Measurements from ENCODE around the gene ADM2.

The ADM2 gene

DNA sequence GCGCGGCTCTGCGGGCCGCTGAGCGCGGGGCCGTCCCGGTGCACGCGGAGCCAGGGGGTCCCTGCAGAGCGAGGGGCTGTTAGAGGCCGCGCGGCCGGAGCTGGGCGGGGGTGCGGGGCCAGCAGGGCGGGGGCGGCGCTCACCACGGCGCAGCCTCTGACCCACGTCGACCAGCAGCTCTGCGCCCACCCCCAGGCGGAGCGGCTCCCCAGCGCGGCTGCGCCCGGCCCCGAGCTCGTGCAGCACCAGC is 44.4 kb downstream of the ADM2 start:
- DNase-seq (ENCODE audit: low read depth): no peak
- in situ Hi-C loops (cut with HindIII; ENCODE audit: low sequenced_read_pairs): no loop called here
- peak overlapping the region; percentile 65 for H3K4me3 ChIP-seq (ENCODE audit: low read depth, low read length)
- TF ChIP-seq, protein P1, sequence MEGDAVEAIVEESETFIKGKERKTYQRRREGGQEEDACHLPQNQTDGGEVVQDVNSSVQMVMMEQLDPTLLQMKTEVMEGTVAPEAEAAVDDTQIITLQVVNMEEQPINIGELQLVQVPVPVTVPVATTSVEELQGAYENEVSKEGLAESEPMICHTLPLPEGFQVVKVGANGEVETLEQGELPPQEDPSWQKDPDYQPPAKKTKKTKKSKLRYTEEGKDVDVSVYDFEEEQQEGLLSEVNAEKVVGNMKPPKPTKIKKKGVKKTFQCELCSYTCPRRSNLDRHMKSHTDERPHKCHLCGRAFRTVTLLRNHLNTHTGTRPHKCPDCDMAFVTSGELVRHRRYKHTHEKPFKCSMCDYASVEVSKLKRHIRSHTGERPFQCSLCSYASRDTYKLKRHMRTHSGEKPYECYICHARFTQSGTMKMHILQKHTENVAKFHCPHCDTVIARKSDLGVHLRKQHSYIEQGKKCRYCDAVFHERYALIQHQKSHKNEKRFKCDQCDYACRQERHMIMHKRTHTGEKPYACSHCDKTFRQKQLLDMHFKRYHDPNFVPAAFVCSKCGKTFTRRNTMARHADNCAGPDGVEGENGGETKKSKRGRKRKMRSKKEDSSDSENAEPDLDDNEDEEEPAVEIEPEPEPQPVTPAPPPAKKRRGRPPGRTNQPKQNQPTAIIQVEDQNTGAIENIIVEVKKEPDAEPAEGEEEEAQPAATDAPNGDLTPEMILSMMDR (IDR thresholded peaks at IDR 0.05; ENCODE audit: low read depth, low read length, missing control alignments): no peak

DNA sequence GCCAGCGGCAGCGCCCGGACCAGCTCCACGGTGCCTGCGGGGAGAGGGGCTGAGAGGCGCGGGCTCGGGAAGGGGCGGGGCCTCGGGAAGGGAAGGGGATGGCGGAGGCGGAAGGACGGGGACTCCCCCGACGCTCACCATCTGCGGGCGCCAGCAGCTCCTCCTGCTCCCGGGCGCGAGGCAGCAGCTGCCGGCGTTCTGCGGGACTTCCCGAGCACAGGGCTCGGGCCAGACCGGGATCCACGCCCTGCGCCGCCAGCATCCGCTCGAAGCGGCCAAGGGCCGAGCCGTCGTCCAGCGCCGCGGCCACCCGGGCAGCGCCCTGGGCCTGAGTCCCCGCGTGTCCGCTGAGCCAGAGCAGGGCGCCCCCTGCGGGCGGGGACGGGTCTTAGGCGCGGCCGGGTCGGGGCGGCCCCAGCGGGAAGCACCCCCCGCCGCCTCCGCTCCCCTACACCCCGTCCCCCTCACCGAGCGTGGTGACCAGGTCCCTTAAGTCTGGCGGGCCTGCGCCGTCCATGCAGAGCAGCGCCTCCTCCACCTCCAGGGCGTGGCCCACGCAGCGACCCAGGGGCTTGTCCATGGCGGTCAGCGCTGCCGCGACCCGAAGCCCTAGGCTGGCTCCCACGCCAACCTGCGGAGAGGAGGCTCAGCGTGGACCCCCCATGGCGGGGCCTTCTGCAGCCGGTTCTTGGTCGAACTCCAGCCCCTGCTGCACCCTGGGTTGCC is 44.9 kb downstream of the ADM2 start:
- TF ChIP-seq, protein P1 (IDR thresholded peaks at IDR 0.05; ENCODE audit: low read depth, low read length, missing control alignments): peak; percentile 34
- in situ Hi-C loops (cut with HindIII; ENCODE audit: low sequenced_read_pairs): no loop called here
- peak; percentile 19 for DNase-seq (ENCODE audit: low read depth)
- peak overlapping the region; percentile 65 for H3K4me3 ChIP-seq (ENCODE audit: low read depth, low read length)

DNA sequence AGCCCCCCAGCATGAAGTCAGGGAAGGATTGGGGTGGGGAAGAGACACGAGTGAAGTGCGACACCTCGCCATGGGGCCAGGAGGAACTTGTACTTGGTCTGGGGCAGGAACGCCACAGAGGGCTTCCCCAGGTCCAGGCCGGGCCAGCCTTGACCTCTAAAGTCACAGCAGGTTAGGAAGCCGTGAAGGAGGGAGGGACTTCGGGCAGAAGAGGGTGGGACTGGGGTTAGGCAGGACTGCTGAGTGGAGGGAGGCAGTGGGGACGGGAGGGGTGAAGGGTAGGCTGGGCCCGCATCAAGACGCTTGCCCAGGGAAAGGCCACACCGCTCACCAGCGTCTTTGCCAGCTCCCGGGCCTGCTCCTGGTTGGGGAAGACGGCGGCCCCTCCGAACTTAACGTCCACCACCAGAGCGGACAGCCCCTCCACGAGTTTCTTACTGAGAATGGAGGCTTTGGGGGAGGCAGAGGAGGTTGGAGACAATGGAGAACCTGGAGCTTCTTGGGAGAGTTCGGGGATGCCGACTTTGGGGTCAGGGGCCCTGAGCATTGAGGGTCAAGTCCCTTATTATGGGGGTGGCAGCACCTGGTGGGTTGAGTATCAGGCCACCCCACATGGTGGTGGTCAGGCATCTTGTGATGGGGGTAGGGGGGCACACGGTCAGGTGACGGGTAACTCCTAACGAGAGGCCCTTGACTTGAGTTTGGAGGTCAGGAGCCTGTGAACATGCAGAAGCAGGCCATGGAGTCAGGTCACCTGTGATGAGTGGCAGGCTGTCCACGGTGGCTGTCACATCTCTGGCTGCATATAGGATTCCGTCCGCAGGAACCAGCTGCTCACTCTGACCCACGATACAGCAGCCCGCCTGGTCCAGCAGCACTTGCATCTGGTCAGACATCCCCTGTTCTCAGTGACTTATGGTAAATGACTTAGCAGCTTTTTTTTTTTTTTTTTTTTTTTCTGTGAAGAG is 45.8 kb downstream of the ADM2 start:
- peak overlapping the region; percentile 65 for H3K4me3 ChIP-seq (ENCODE audit: low read depth, low read length)
- DNase-seq (ENCODE audit: low read depth): no peak
- in situ Hi-C loops (cut with HindIII; ENCODE audit: low sequenced_read_pairs): no loop called here
- TF ChIP-seq, protein P1 (IDR thresholded peaks at IDR 0.05; ENCODE audit: low read depth, low read length, missing control alignments): no peak

DNA sequence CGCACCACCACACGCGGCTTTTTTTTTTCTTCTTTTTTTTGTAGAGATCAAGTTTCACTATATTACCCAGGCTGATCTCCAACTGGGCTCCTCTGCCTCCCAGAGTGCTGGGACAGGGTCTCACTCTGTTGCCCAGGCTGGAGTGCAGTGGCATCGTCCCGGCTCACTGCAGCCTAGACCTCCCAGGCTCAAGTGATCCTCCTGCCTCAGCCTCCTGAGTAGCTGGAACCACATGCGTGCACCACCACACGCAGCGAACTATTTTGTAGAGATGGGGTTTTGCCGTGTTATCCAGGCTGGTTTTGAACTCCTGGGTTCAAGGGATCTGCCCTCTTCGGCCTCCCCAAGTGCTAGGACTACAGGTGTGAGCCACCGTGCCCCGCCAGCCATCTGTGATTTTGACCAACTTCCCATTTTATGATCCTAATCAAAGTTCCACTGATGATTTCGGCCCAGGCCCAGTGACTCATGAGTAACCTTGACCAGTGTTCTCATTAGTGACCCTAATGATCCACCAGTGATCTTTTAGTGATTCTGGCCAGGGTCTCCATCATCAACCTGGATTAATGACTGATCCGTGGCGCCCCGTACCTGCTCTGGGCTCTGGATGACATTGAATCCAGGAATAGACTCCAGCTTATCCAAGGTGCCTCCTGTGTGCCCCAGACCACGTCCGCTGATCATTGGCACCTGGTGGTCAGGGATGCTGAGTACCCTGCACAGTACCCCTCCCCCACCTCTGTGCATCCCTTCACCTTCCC is 46.8 kb downstream of the ADM2 start:
- in situ Hi-C loops (cut with HindIII; ENCODE audit: low sequenced_read_pairs): no loop called here
- TF ChIP-seq, protein P1 (IDR thresholded peaks at IDR 0.05; ENCODE audit: low read depth, low read length, missing control alignments): no peak
- no peak for DNase-seq (ENCODE audit: low read depth)
- H3K4me3 ChIP-seq (ENCODE audit: low read depth, low read length): no peak overlapping the region

DNA sequence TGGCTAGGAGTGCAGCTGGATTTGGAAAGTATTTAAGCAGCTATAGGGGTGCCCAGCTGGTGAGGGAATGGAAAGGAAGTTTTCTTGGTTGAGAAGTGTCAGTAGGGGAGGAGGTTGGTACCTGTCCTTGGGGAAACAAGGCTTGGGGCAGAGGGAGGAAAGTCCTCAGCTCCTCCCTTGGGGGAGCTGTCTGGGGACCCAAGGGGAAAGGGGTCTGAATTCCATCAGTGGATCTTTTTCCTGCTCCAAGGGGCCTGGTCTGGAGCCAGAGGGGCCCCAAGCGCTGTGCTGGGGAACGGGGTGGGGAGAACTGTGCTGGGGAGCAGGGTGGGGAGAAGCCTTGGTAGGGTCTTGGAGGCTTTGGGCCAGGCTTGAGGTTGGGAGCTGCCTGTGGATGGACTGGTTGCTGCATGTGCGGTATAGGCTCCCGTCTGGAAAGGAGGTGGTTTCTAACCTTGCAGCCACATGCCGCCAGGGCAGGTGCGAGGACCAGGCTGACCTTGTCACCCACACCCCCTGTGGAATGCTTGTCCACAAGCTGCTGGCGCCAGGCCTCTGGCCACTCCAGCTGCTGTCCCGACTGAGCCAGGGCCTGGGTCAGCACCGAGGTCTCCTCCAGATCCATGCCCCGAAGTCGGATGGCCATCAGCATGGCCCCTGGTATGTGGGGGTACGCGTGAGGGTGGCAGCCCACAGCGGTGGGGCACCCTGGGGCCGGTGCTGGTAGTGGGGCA is 47.5 kb downstream of the ADM2 start:
- H3K4me3 ChIP-seq (ENCODE audit: low read depth, low read length): no peak overlapping the region
- in situ Hi-C loops (cut with HindIII; ENCODE audit: low sequenced_read_pairs): no loop called here
- DNase-seq (ENCODE audit: low read depth): no peak
- TF ChIP-seq, protein P1 (IDR thresholded peaks at IDR 0.05; ENCODE audit: low read depth, low read length, missing control alignments): no peak

All from astrocyte of the cerebellum (primary cell).